Activated T-cell treated with anti-CD3 and anti-CD28 coated beads for 24 hours (primary cell): ENCODE results near the gene SMIM22.

Experiments used
- DNase-seq: peaks from one replicate; pipeline ENCODE4 v3.0.0-alpha.2; 2020; ENCODE audit warnings: low read depth

SMIM22 gene

GRCh38 chr16:4795181-4795827 lies at the start of gene SMIM22:
Gene SMIM22, plus strand, starts transcription at chr16:4795369. Its CDS starts 366 bp downstream, at chr16:4795735.
- DNase-seq = no peak

GRCh38 chr16:4746215-4746614 lies 49.0 kb upstream of the SMIM22 start:
- no peak for DNase-seq

- DNase-seq = no peak
Observed at GRCh38 chr16:4746991-4747574, 48.1 kb upstream of the SMIM22 start.

GRCh38 chr16:4747906-4748681 lies 47.1 kb upstream of the SMIM22 start:
- no peak for DNase-seq

GRCh38 chr16:4748682-4749411 lies 46.3 kb upstream of the SMIM22 start:
- no peak for DNase-seq

- no peak for DNase-seq
Observed at GRCh38 chr16:4749700-4750257, 45.4 kb upstream of the SMIM22 start.

GRCh38 chr16:4750896-4751295 lies 44.3 kb upstream of the SMIM22 start:
- no peak for DNase-seq

- no peak for DNase-seq
Observed at GRCh38 chr16:4752351-4753100, 42.6 kb upstream of the SMIM22 start.

GRCh38 chr16:4753227-4753626 lies 41.9 kb upstream of the SMIM22 start:
- no peak for DNase-seq

- DNase-seq = no peak
Observed at GRCh38 chr16:4754865-4755264, 40.3 kb upstream of the SMIM22 start.

- no peak for DNase-seq
Observed at GRCh38 chr16:4755687-4756086, 39.5 kb upstream of the SMIM22 start.

- no peak for DNase-seq
Observed at GRCh38 chr16:4760221-4760910, 34.8 kb upstream of the SMIM22 start.

GRCh38 chr16:4762205-4762604 lies 33.0 kb upstream of the SMIM22 start:
- DNase-seq = no peak

GRCh38 chr16:4763791-4764190 lies 31.4 kb upstream of the SMIM22 start:
- DNase-seq = no peak

GRCh38 chr16:4765511-4766474 lies 29.4 kb upstream of the SMIM22 start:
- DNase-seq = no peak

GRCh38 chr16:4766875-4767628 lies 28.1 kb upstream of the SMIM22 start, which contains the start of gene ZNF500:
Gene ZNF500, minus strand, starts transcription at chr16:4767162. Its CDS starts 1,184 bp downstream, at chr16:4765978.
- DNase-seq = peak; percentile 97

- DNase-seq = no peak
Observed at GRCh38 chr16:4767872-4768548, 27.2 kb upstream of the SMIM22 start.
